ENCODE results near the gene SLC37A1. TPM values are rescaled to one million over a fixed set of nuclear protein-coding genes. Genes with fewer than 3 reads are reported as not detected.

Gene SLC37A1
- total and polyA plus RNA-seq, 2 of the 13 experiments (the other 11 are each of a cell fraction or from before 2014, with no cell fraction given), result 0.22 to 0.40 TPM

DNA sequence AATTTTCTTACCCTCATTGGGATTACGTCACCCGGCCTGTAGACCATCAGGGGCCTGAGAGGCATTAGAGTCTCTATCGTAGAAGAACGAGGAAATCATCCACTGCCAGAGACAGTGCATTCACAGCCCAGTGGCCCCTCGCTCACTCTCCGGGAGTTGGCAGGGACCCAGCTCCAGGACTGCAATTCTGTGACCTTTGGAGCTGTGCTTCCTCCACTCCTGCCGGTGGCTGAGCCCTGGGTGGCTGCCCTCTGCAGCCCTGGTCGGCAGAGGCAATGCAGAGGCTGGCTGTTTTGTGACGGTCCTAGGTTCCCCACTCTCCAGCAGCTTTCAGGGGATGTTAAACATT is 12.7 kb downstream of the SLC37A1 start (continued):
- TF ChIP-seq GTF3A (CRISPR knock-in tag; conservative IDR thresholded peaks at IDR 0.05) (no peak), ZNF264 (CRISPR knock-in tag; IDR thresholded peaks at IDR 0.05) (no peak), RORA (CRISPR knock-in tag; IDR thresholded peaks at IDR 0.05) (no peak), RBM22 (optimal IDR thresholded peaks at IDR 0.05; ENCODE audit: low read length) (no peak), SALL2 (CRISPR knock-in tag; IDR thresholded peaks at IDR 0.05) (no peak), SP5 (CRISPR knock-in tag; IDR thresholded peaks at IDR 0.05; ENCODE audit: borderline replicate concordance, low read depth) (no peak)

DNA sequence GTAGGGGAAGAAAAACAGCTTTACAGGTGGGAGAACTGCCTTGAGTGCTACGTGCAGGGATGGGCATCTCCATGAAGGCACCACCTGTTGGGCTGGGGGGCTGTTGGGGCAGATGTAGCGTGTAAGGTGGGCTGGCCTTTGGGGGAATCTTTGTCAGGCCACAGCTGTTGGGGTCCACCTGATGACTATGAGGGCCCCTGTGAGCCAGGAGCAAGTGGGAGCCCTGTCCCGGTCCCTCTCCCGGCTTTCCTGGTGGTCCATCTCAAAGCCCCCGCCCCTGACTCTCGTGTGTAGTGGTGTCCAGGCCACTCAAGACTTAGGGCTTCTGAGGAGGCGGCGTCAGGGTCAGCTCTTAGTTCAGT is 13.5 kb downstream of the SLC37A1 start:
- in situ Hi-C loops (cut with HindIII; ENCODE audit: extremely low pct_ligation_motif_present, low pct_unique_long_range_greater_than_20kb) (no loop called here), intact Hi-C loops (cut with micrococcal nuclease; ENCODE audit: unreplicated experiment) (loop anchor here (5.0 kb wide), 1 partner anchor 45 kb away; no protein-coding TSS in a partner anchor)
- no peaks in the 10 kb centered on the region for H3K36me3 ChIP-seq (replicated peaks in 1 of 2; ENCODE audit: control insufficient read depth in 1 of 2, insufficient read depth in 2 of 2, low read length in 2 of 2)
- H3K9me3 ChIP-seq (ENCODE audit: low read length), result no peaks in the 10 kb centered on the region
- no peak overlapping the region for H3K4me2 ChIP-seq (ENCODE audit: low read depth, low read length)
- POLR2A ChIA-PET, result no interaction called here
- TF ChIP-seq, protein P1, sequence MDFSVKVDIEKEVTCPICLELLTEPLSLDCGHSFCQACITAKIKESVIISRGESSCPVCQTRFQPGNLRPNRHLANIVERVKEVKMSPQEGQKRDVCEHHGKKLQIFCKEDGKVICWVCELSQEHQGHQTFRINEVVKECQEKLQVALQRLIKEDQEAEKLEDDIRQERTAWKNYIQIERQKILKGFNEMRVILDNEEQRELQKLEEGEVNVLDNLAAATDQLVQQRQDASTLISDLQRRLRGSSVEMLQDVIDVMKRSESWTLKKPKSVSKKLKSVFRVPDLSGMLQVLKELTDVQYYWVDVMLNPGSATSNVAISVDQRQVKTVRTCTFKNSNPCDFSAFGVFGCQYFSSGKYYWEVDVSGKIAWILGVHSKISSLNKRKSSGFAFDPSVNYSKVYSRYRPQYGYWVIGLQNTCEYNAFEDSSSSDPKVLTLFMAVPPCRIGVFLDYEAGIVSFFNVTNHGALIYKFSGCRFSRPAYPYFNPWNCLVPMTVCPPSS (IDR thresholded peaks at IDR 0.05), result no peak
- TF ChIP-seq GPN1 (CRISPR knock-in tag; IDR thresholded peaks at IDR 0.05; ENCODE audit: borderline replicate concordance) (no peak), BRCA1 (CRISPR knock-in tag; IDR thresholded peaks at IDR 0.05) (no peak), ZNF678 (CRISPR knock-in tag; IDR thresholded peaks at IDR 0.05) (no peak), ELF4 (CRISPR knock-in tag; IDR thresholded peaks at IDR 0.05; ENCODE audit: borderline replicate concordance) (no peak), U2AF1 (optimal IDR thresholded peaks at IDR 0.05; ENCODE audit: low read depth, low read length) (no peak), SIN3A (IDR thresholded peaks at IDR 0.05; ENCODE audit: borderline replicate concordance, low read depth, low read length) (no peak), ZNF33A (CRISPR knock-in tag; IDR thresholded peaks at IDR 0.05; ENCODE audit: borderline replicate concordance) (no peak), SALL1 (CRISPR knock-in tag; IDR thresholded peaks at IDR 0.05) (no peak), RARG (CRISPR knock-in tag; IDR thresholded peaks at IDR 0.05; ENCODE audit: low read depth) (no peak), SIN3B (IDR thresholded peaks at IDR 0.05; ENCODE audit: low read length) (no peak), ZNF777 (CRISPR knock-in tag; IDR thresholded peaks at IDR 0.05) (no peak)
- TF ChIP-seq, protein P2, sequence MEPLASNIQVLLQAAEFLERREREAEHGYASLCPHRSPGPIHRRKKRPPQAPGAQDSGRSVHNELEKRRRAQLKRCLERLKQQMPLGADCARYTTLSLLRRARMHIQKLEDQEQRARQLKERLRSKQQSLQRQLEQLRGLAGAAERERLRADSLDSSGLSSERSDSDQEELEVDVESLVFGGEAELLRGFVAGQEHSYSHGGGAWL (CRISPR knock-in tag; IDR thresholded peaks at IDR 0.05), result no peak
- H3K79me2 ChIP-seq (ENCODE audit: insufficient read depth, low read length), result no peaks in the 10 kb centered on the region
- H3K27me3 ChIP-seq (ENCODE audit: control insufficient read depth in 1 of 2, insufficient read depth in 2 of 2, low read length in 2 of 2), result peaks cover 0 to 4% of the 10 kb centered on the region in 2 experiments; a peak in 1 of 5 replicates
- 69% methylated on average over 4 of the region's 8 CpGs for WGBS (ENCODE audit: low lambda C conversion rate)
- DNase-seq (ENCODE audit: low spot score) (no peak), FAIRE-seq (no peak), ATAC-seq (no peak)
- no peak overlapping the region for H3K4me3 ChIP-seq (replicated peaks in 1 of 3; ENCODE audit: insufficient read depth in 1 of 3, low read depth in 2 of 3, low read length in 3 of 3)
- no TSS peak for BruUV-seq (replicated peaks)
- CTCF ChIA-PET (ENCODE audit: low intra/inter-chr PET ratio, low total read pairs), result no interaction called here
- H2AFZ ChIP-seq (ENCODE audit: low read length), result no peak overlapping the region
- H3K4me1 ChIP-seq (ENCODE audit: insufficient read depth, low read length), result peaks cover 40% of the 10 kb centered on the region
- H3K9ac ChIP-seq (ENCODE audit: insufficient read depth, low read depth, low read length), result no peak overlapping the region
- no peak overlapping the region for H3K27ac ChIP-seq (ENCODE audit: extremely low read length, insufficient read depth, low read length)
- H4K20me1 ChIP-seq (ENCODE audit: insufficient read depth, low read length), result no peaks in the 10 kb centered on the region

Measured in HepG2 (cell line).